Pons (tissue), 1 donor: ENCODE results near the gene NAXD.

Source experiments
- DNase-seq: peaks from one replicate; pipeline ENCODE4 v3.0.0-alpha.2; 2016; ENCODE audit warnings: low spot score

The NAXD gene

GRCh38 chr13:110644892-110645521 is 29.7 kb downstream of the NAXD start:
- peak; percentile 70 for DNase-seq

- DNase-seq = no peak
Measured at GRCh38 chr13:110645750-110646149, 30.4 kb downstream of the NAXD start.

GRCh38 chr13:110646442-110647364 is 31.4 kb downstream of the NAXD start:
- DNase-seq = no peak

- DNase-seq = no peak
Measured at GRCh38 chr13:110647365-110647737, 32.0 kb downstream of the NAXD start.

- DNase-seq = no peak
Measured at GRCh38 chr13:110648146-110648819, 32.9 kb downstream of the NAXD start.

GRCh38 chr13:110648848-110649421 is 33.6 kb downstream of the NAXD start:
- no peak for DNase-seq

- DNase-seq = no peak
Measured at GRCh38 chr13:110649551-110649950, 34.2 kb downstream of the NAXD start.

GRCh38 chr13:110650436-110650835 is 35.1 kb downstream of the NAXD start:
- no peak for DNase-seq

GRCh38 chr13:110651271-110651670 is 35.9 kb downstream of the NAXD start:
- DNase-seq = no peak

GRCh38 chr13:110651726-110652230 is 36.4 kb downstream of the NAXD start:
- DNase-seq = no peak

GRCh38 chr13:110652231-110652730 is 36.9 kb downstream of the NAXD start:
- no peak for DNase-seq

- no peak for DNase-seq
Measured at GRCh38 chr13:110652764-110653163, 37.4 kb downstream of the NAXD start.

GRCh38 chr13:110653271-110653670 is 37.9 kb downstream of the NAXD start:
- DNase-seq = no peak

- DNase-seq = no peak
Measured at GRCh38 chr13:110653851-110654250, 38.5 kb downstream of the NAXD start.

- DNase-seq = no peak
Measured at GRCh38 chr13:110657196-110657595, 41.9 kb downstream of the NAXD start.

- DNase-seq = peak; percentile 56
Measured at GRCh38 chr13:110658218-110658911, 43.0 kb downstream of the NAXD start.

GRCh38 chr13:110661256-110661655 is 45.9 kb downstream of the NAXD start:
- no peak for DNase-seq

GRCh38 chr13:110662091-110662490 is 46.7 kb downstream of the NAXD start:
- DNase-seq = no peak

- DNase-seq = no peak
Measured at GRCh38 chr13:110662777-110663443, 47.6 kb downstream of the NAXD start.

- DNase-seq = no peak
Measured at GRCh38 chr13:110663491-110663890, 48.1 kb downstream of the NAXD start.

- DNase-seq = no peak
Measured at GRCh38 chr13:110664041-110664440, 48.7 kb downstream of the NAXD start.
